Gastroesophageal sphincter (tissue), 4 donors: ENCODE measurements around the gene MYO15A. TPM values are rescaled to one million over a fixed set of nuclear protein-coding genes. Genes with fewer than 3 reads are reported as not detected.

Experiments
- ATAC-seq: fragments of 150-250 bp; one replicate; pipeline ENCODE4 v1.9.1; 2016; ENCODE audit warnings: mild to moderate bottlenecking, moderate library complexity
- H3K27ac ChIP-seq, 4 donors: fragments of 200-600 bp; sonication (generic) in 3 of 4; 1 replicate in 3 of 4; 2 replicates in 1 of 4; pipeline ENCODE4 v1.5.1; 2016 to 2019
- H3K27me3 ChIP-seq: fragments of 200-600 bp; sonication (generic); one replicate; pipeline ENCODE4 v1.5.1; 2019
- H3K36me3 ChIP-seq, 2 donors: fragments of 200-600 bp; sonication (generic); one replicate each; pipeline ENCODE4 v1.5.1; 2019; ENCODE audit warnings: control low read depth in 1 of 2
- H3K4me1 ChIP-seq, 3 donors: fragments of 200-600 bp; sonication (generic); 1 replicate in 2 of 3; 2 replicates in 1 of 3; pipeline ENCODE4 v1.5.1; 2016 to 2019; ENCODE audit warnings: control low read depth in 2 of 3
- H3K4me3 ChIP-seq, 2 donors: fragments of 200-600 bp; sonication (generic); one replicate each; pipeline ENCODE4 v1.5.1; 2019; ENCODE audit warnings: mild to moderate bottlenecking in 1 of 2, moderate library complexity in 1 of 2
- H3K9me3 ChIP-seq, 3 donors: fragments of 200-600 bp; sonication (generic); one replicate each; pipeline ENCODE4 v1.5.1; 2017 to 2019; ENCODE audit warnings: control low read depth in 2 of 3
- CTCF ChIP-seq, 4 experiments: fragments of 200-600 bp in 2 of 4; fragments of 450-650 bp in 2 of 4; sonication (generic) in 1 of 4; IDR thresholded peaks; one replicate each; pipeline ENCODE4 v1.5.1; 2017 to 2019; ENCODE audit warnings: antibody characterized with exemption in 4 of 4, mild to moderate bottlenecking in 2 of 4, moderate library complexity in 2 of 4
- EP300 ChIP-seq: sonication (generic); formaldehyde crosslinking; IDR thresholded peaks from one replicate; pipeline ENCODE4 v1.6.1; 2017; ENCODE audit warnings: antibody characterized with exemption, mild to moderate bottlenecking
- POLR2A ChIP-seq, 2 donors: fragments of 450-650 bp; IDR thresholded peaks; one replicate each; pipeline ENCODE4 v1.6.1; 2017; ENCODE audit warnings: antibody characterized with exemption in 2 of 2, mild to moderate bottlenecking in 2 of 2, moderate library complexity in 1 of 2
- POLR2AphosphoS5 ChIP-seq: sonication (generic); formaldehyde crosslinking; IDR thresholded peaks from one replicate; pipeline ENCODE4 v1.6.1; 2017; ENCODE audit warnings: antibody characterized with exemption
- WGBS, 2 donors: methylation state at CpG; one replicate each; pipeline ENCODE4 v1.1.5; 2018; ENCODE audit warnings: low coverage in 1 of 2; 5-methylcytosine and 5-hydroxymethylcytosine counted together
- total RNA-seq, 4 donors: library from RNA; depleted of rRNA; stranded (reverse); fragments of >200 nt; gene quantifications; one replicate each; pipeline ENCODE4 v1.1.0, GENCODE V29; 2016

The MYO15A gene
- total RNA-seq, 4 donors from 2014 or later, result 0.59 to 1.2 (median 0.70) TPM

- peaks cover 24% of the 10 kb centered on the region for H3K27me3 ChIP-seq
- no peak for TF ChIP-seq CTCF (IDR thresholded peaks at IDR 0.05)
- no peak for TF ChIP-seq EP300
- TF ChIP-seq POLR2A (IDR thresholded peaks at IDR 0.05), result no peak
- TF ChIP-seq POLR2AphosphoS5, result no peak
- H3K9me3 ChIP-seq, result no peaks in the 10 kb centered on the region
- ATAC-seq, result no peak
- H3K36me3 ChIP-seq, result no peaks in the 10 kb centered on the region
- H3K4me1 ChIP-seq, result no peaks in the 10 kb centered on the region
- no peak overlapping the region for H3K4me3 ChIP-seq
- WGBS, 2 donors, result 97 to 100% methylated on average over 5 to 21 of the region's 30 CpGs
- H3K27ac ChIP-seq, result no peak overlapping the region
Observed at GRCh38 chr17:18119938-18120337, 11.4 kb downstream of the MYO15A start.

GRCh38 chr17:18120461-18121017, 12.0 kb downstream of the MYO15A start:
- WGBS, 2 donors, result 76% methylated on average over 5 of the region's 68 CpGs; no CpG with 5 or more reads in 1 of the 2 donors

GRCh38 chr17:18121144-18121910, 12.8 kb downstream of the MYO15A start:
- Histone ChIP-seq H3K4me1 (no peaks in the 10 kb centered on the region), H3K27me3 (peaks cover 21% of the 10 kb centered on the region), H3K9me3 (no peaks in the 10 kb centered on the region), H3K27ac (no peak overlapping the region), H3K4me3 (no peak overlapping the region), H3K36me3 (no peaks in the 10 kb centered on the region)
- TF ChIP-seq CTCF (IDR thresholded peaks at IDR 0.05) (no peak), POLR2AphosphoS5 (no peak), EP300 (no peak), POLR2A (IDR thresholded peaks at IDR 0.05) (no peak)
- ATAC-seq, result no peak
- no CpG with 5 or more reads among the region's 54 CpGs for WGBS, 2 donors

More at GRCh38 chr17:18120461-18121017, 12.0 kb downstream of the MYO15A start:
- Histone ChIP-seq H3K4me1 (no peaks in the 10 kb centered on the region), H3K4me3 (no peak overlapping the region), H3K27ac (no peak overlapping the region), H3K36me3 (no peaks in the 10 kb centered on the region), H3K9me3 (no peaks in the 10 kb centered on the region), H3K27me3 (peaks cover 24% of the 10 kb centered on the region)
- TF ChIP-seq POLR2A (IDR thresholded peaks at IDR 0.05), result no peak
- no peak for TF ChIP-seq CTCF (IDR thresholded peaks at IDR 0.05)
- TF ChIP-seq EP300, result no peak
- TF ChIP-seq POLR2AphosphoS5, result no peak
- no peak for ATAC-seq

- no peaks in the 10 kb centered on the region for H3K4me1 ChIP-seq
- TF ChIP-seq EP300 (no peak), POLR2AphosphoS5 (no peak), CTCF (IDR thresholded peaks at IDR 0.05) (no peak), POLR2A (IDR thresholded peaks at IDR 0.05) (no peak)
- no peak overlapping the region for H3K4me3 ChIP-seq
- no peaks in the 10 kb centered on the region for H3K9me3 ChIP-seq
- H3K36me3 ChIP-seq, result no peaks in the 10 kb centered on the region
- H3K27me3 ChIP-seq, result peaks cover 23% of the 10 kb centered on the region
- no peak for ATAC-seq
- H3K27ac ChIP-seq, result no peak overlapping the region
- no CpG with 5 or more reads among the region's 31 CpGs for WGBS, 2 donors
Observed at GRCh38 chr17:18122990-18123753, 14.6 kb downstream of the MYO15A start.
